Stimulated activated naive B cell treated with anti-CD40 and anti-IgM and Interleukin-4, amounts not matched to agents 10 μg/mL and 1 μg/mL and 100 μg/mL, for 72 hours (primary cell): ENCODE data around the gene PAQR4.

Experiments
- ATAC-seq, 2 donors: fragments of 150-1000 bp; cut with Tn5 transposase; replicated peaks; 2 replicates each; pipeline ENCODE4 v1.10.0; 2021; ENCODE audit warnings: moderate library complexity in 1 of 2
- DNase-seq: peaks from one replicate; pipeline ENCODE4 v3.0.0; 2021
- H3K27ac Mint-ChIP-seq: one replicate; pipeline ENCODE4 v1.8.0; 2022; ENCODE audit warnings: mild to moderate bottlenecking, mixed read lengths
- H3K27me3 Mint-ChIP-seq, 2 donors: one replicate each; pipeline ENCODE4 v1.8.0; 2022; ENCODE audit warnings: mixed read lengths in 2 of 2
- H3K36me3 Mint-ChIP-seq, 2 donors: one replicate each; pipeline ENCODE4 v1.8.0; 2022; ENCODE audit warnings: mixed read lengths in 2 of 2, mild to moderate bottlenecking in 1 of 2
- H3K4me1 Mint-ChIP-seq, 2 donors: one replicate each; pipeline ENCODE4 v1.8.0; 2022; ENCODE audit warnings: mixed read lengths in 2 of 2, mild to moderate bottlenecking in 1 of 2
- H3K4me3 Mint-ChIP-seq, 2 donors: one replicate each; pipeline ENCODE4 v1.8.0; 2022; ENCODE audit warnings: mild to moderate bottlenecking in 2 of 2, mixed read lengths in 2 of 2, moderate library complexity in 1 of 2
- H3K9me3 Mint-ChIP-seq, 2 donors: one replicate each; pipeline ENCODE4 v1.8.0; 2022; ENCODE audit warnings: mixed read lengths in 2 of 2, mild to moderate bottlenecking in 1 of 2

PAQR4 gene

DNA sequence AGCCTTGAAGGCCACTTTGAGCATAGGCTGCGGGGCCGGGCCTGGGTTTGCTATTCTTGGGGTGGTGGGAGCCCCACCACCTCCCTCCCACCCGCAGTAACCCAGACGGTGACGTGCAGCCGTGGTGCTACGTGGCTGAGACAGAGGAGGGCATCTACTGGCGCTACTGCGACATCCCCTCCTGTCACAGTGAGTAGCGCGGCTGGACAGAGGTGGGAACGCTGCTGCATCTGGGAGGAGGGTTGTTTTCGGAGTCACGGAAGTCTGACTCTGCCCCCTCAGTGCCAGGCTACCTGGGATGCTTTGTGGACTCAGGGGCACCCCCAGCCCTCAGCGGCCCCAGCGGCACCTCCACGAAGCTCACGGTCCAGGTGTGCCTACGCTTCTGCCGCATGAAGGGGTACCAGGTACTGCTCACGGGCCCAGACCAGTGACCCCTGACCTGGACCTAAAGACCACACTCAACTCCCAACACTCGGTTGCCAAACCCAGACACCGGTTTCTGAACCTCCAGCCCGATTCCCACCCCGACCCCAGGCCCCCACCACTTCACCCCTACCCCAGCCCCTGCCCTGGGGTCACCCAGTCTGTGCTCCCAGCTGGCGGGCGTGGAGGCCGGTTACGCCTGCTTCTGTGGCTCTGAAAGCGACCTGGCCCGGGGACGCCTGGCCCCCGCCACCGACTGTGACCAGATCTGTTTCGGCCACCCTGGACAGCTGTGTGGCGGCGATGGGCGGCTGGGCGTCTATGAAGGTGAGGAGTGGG is 2.9 kb upstream of the PAQR4 start:
- Mint-ChIP-seq H3K4me3 (no peak overlapping the region), H3K27me3 (peaks cover 18 to 34% of the 10 kb centered on the region in 2 donors), H3K9me3 (no peaks in the 10 kb centered on the region), H3K27ac (no peak overlapping the region), H3K4me1 (peaks cover 33 to 65% of the 10 kb centered on the region in 2 donors), H3K36me3 (peaks cover 1 to 5% of the 10 kb centered on the region in 2 donors)
- DNase-seq (no peak), ATAC-seq (no peak)

DNA sequence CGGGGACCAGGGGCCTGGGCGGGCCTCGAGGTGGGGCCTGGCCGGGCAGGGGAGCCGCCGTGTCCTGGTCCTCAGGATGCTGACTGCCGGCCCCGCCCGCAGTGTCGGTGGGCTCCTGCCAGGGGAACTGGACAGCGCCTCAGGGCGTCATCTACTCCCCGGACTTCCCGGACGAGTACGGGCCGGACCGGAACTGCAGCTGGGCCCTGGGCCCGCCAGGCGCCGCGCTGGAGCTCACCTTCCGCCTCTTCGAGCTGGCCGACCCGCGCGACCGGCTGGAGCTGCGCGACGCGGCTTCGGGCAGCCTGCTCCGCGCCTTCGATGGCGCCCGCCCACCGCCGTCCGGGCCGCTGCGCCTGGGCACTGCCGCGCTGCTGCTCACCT is 2.3 kb upstream of the PAQR4 start:
- DNase-seq (no peak), ATAC-seq (no peak)
- Mint-ChIP-seq H3K27me3 (peaks cover 17 to 34% of the 10 kb centered on the region in 2 donors), H3K4me3 (no peak overlapping the region), H3K9me3 (no peaks in the 10 kb centered on the region), H3K4me1 (peaks cover 31 to 64% of the 10 kb centered on the region in 2 donors), H3K36me3 (peaks cover 3 to 6% of the 10 kb centered on the region in 2 donors), H3K27ac (no peak overlapping the region)

DNA sequence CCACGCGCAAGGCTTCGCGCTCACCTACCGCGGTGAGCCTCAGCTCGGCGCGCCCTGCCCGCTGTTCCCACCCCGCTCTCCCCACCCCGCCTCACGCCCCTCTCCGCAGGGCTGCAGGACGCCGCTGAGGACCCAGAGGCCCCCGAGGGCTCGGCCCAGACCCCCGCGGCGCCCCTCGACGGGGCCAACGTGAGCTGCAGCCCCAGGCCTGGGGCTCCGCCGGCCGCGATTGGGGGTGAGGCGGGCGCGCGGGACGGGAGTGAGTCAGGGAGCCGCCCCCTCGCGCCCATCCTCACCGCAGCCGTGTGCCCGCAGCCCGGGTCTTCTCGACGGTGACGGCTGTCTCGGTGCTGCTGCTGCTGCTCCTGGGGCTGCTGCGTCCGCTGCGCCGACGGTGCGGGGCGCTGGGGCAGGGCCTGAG is 1.9 kb upstream of the PAQR4 start:
- no peak for DNase-seq
- no peak overlapping the region for H3K4me3 Mint-ChIP-seq
- no peak overlapping the region for H3K27ac Mint-ChIP-seq
- H3K9me3 Mint-ChIP-seq: no peaks in the 10 kb centered on the region
- H3K36me3 Mint-ChIP-seq: peaks cover 5 to 10% of the 10 kb centered on the region in 2 donors
- peaks cover 29 to 60% of the 10 kb centered on the region in 2 donors for H3K4me1 Mint-ChIP-seq
- H3K27me3 Mint-ChIP-seq: peaks cover 20 to 34% of the 10 kb centered on the region in 2 donors
- no peak for ATAC-seq

DNA sequence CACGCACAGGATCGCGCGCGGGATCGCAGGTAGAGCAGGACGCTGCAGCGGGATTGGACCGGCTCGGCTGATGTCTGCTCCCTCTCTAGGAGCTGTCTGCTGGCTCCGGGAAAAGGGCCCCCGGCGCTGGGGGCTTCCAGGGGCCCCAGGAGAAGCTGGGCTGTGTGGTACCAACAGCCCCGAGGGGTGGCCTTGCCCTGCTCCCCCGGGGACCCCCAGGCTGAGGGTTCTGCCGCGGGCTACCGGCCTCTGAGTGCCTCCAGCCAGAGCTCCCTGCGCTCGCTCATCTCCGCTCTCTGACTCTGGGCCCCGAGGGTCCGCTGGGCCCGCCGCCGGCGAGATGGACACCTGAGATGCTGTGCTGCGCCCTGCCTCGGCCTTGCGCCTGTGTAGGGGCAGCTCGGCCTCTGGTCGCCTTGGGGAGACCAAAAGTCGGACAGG is 1.4 kb upstream of the PAQR4 start:
- Mint-ChIP-seq H3K27me3 (peaks cover 24 to 34% of the 10 kb centered on the region in 2 donors), H3K4me3 (peak overlapping the region; percentile 29 to 88), H3K9me3 (no peaks in the 10 kb centered on the region), H3K4me1 (peaks cover 29 to 55% of the 10 kb centered on the region in 2 donors), H3K36me3 (peaks cover 5 to 15% of the 10 kb centered on the region in 2 donors), H3K27ac (no peak overlapping the region)
- no peak for ATAC-seq
- no peak for DNase-seq

DNA sequence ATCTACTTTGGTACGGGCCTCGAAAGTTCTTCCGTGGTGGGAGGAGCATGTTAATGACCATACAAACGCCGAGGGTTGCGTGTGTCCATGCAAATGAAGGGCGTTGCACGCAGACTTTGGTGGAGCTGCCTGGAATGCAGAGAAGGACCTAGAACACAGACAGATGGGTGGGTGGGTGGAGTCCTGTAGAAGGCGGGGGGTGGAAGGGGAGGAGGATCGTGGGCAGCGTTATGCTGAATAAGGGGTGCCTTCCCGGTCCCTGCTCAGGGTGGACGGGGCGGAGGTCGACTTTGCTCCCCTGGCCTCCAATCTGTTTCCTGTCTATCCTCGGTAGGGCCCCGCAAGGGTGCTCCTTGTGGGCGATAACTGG is 795 bp upstream of the PAQR4 start:
- Mint-ChIP-seq H3K4me3 (peak overlapping the region; percentile 80 to 88), H3K27me3 (peaks cover 25 to 34% of the 10 kb centered on the region in 2 donors), H3K36me3 (peaks cover 5 to 17% of the 10 kb centered on the region in 2 donors), H3K4me1 (peaks cover 27 to 50% of the 10 kb centered on the region in 2 donors), H3K9me3 (no peaks in the 10 kb centered on the region), H3K27ac (peak overlapping the region; percentile 47)
- ATAC-seq (no peak), DNase-seq (no peak)

DNA sequence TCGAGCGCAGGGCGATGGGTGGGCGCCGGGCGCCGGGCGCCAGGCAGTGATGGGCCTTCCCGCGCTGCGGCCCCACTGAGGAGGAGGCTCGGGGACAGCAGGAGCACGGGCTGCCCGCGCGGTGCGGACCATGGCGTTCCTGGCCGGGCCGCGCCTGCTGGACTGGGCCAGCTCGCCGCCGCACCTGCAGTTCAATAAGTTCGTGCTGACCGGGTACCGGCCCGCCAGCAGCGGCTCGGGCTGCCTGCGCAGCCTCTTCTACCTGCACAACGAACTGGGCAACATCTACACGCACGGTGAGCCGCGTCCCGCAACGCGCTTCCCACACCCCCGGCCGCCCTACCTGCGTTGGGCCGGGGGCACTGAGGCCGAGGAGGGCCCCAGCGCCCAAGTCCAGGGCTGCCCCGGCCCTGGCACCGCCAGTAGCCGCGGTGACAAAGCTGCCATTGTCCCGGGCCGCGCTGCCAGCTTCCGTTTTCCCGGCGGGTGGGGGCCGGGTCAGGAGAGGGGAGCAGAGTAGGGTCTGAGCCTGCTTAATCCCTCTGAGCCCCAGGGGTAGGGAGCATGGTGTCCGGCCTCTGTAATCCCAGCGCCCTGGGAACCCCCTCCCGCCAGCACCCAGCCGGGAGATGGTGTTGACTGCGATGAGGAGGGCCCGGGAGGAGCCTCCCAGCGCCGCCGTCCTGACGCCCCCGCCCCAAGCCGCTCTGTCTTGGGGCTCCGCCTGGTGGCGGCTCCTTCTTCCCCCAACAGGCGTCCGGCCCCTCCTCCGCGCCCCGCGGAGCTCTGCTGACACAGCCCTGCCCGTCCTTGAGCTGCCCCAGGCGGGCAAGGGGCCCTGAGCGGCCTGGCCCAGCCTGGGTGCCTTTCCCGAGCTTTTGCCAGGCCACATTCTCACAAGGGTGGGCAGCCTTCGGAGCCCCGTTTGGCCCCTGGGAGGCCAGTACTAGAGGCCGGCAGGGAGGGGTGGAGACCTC is 685 bp downstream of the PAQR4 start:
- Mint-ChIP-seq H3K27me3 (peaks cover 24 to 25% of the 10 kb centered on the region in 2 donors), H3K4me3 (peak overlapping the region; percentile 73 to 88), H3K27ac (no peak overlapping the region), H3K4me1 (peaks cover 19 to 35% of the 10 kb centered on the region in 2 donors), H3K36me3 (peaks cover 5 to 17% of the 10 kb centered on the region in 2 donors), H3K9me3 (no peaks in the 10 kb centered on the region)
- peak; percentile 53 for DNase-seq
- ATAC-seq: peak; percentile 55 to 56

DNA sequence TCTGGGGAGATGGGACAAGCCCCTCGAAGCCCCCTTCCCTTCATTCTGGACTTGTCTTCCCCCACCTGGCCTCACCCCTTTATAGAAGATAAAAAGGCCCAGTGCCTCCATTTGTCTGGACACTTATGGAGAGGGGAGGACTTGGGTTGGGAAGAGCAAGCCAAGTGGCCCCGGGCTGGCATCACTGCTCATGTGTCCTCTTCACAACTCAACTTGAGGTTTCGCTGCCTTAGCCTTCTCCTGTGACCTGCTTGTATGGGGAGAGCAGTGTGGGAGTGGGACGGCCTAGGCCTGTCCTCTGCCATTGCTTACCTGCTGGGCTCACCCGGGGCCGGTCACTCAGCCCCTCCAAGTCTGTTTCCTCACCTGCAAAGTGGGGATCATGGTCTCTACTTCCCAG is 1.4 kb downstream of the PAQR4 start:
- ATAC-seq (no peak), DNase-seq (no peak)
- Mint-ChIP-seq H3K4me3 (peak overlapping the region; percentile 73 to 88), H3K27me3 (peaks cover 24 to 25% of the 10 kb centered on the region in 2 donors), H3K36me3 (peaks cover 5 to 17% of the 10 kb centered on the region in 2 donors), H3K9me3 (no peaks in the 10 kb centered on the region), H3K4me1 (peaks cover 16 to 27% of the 10 kb centered on the region in 2 donors), H3K27ac (no peak overlapping the region)

DNA sequence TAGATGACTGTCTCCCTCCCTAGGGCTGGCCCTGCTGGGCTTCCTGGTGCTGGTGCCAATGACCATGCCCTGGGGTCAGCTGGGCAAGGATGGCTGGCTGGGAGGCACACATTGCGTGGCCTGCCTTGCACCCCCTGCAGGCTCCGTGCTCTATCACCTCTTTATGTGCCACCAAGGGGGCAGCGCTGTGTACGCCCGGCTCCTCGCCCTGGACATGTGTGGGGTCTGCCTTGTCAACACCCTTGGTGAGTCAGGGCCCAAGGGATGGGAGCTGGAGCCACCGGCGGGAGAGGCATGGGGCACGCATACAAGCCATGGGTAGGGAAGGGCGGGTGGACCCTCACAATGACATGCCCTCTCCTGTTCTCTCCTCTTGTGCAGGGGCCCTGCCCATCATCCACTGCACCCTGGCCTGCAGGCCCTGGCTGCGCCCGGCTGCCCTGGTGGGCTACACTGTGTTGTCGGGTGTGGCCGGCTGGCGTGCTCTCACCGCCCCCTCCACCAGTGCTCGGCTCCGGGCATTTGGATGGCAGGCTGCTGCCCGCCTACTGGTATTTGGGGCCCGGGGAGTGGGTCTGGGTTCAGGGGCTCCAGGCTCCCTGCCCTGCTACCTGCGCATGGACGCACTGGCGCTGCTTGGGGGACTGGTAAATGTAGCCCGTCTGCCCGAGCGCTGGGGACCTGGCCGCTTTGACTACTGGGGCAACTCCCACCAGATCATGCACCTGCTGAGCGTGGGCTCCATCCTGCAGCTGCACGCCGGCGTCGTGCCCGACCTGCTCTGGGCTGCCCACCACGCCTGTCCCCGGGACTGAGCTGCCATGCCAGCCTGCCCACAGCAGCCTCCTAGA is 2.2 kb downstream of the PAQR4 start:
- ATAC-seq (no peak), DNase-seq (no peak)
- Mint-ChIP-seq H3K27ac (peak overlapping the region; percentile 59), H3K4me1 (peaks cover 16 to 27% of the 10 kb centered on the region in 2 donors), H3K27me3 (peaks cover 24 to 25% of the 10 kb centered on the region in 2 donors), H3K9me3 (no peaks in the 10 kb centered on the region), H3K36me3 (peaks cover 5 to 17% of the 10 kb centered on the region in 2 donors), H3K4me3 (peak overlapping the region; percentile 73 to 88)

DNA sequence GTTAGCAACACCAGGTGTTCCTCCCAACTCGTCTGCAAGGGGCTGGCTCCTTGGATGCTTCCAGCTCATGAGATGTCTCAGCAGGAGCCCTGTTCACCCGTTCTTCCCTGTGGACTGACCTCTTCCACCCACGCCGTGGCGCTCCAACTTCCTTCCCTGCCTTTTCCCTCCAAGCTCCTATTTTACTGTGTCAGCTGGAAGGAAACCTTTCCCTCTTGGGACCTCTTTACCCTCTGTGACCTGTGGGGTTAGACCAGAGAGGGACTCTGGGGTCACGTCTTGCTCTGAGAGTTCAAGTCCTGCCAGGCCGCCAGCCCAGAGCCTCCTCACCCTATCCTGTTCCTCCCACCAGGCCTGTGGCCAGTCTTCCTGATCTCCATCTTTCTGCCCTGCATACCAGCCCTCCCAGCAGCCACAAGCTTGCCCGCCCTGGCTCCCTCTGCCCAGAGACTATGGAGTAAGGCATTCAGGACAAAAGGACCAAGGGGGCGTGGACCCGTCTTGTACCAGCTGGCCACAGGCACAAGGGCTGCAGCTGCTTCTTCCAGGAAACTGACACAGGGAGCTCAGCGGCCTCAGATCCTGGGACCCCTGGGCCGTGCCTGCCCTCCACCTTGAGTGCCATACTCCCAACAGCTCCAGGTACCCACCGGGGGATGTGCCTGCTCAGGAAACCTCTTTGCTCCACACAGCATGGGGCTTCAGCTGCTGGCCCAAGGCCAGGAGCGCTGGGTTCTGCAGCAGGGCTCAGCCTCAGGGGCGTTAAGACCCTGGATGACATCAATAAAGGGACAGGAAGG is 3.0 kb downstream of the PAQR4 start:
- Mint-ChIP-seq H3K36me3 (peaks cover 6 to 17% of the 10 kb centered on the region in 2 donors), H3K27me3 (peaks cover 24 to 25% of the 10 kb centered on the region in 2 donors), H3K4me3 (peak overlapping the region in 1 of 2 donors; percentile 3), H3K9me3 (no peaks in the 10 kb centered on the region), H3K4me1 (peaks cover 16 to 27% of the 10 kb centered on the region in 2 donors), H3K27ac (peak overlapping the region; percentile 75)
- no peak for ATAC-seq
- no peak for DNase-seq

DNA sequence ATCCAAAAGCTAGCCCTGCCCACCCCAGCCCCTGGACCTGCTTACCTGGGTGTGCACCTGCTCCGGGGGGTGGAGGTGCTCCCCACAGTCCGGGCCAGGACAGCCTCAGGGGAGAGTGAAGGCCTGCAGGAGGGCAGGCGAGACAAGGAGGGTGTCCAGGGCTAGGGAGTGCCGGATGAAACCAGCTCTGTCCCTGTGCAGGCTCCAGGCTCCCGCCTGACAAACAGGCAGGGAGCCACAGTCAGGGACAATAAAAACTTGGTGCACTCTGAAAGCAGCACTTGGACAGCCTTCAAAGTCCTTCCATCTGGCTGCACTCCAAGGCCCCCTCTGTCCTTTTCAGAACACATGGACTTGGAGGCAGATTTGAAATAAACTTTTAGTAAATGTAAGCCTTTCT is 3.9 kb downstream of the PAQR4 start:
- Mint-ChIP-seq H3K27ac (no peak overlapping the region), H3K36me3 (peaks cover 6 to 17% of the 10 kb centered on the region in 2 donors), H3K9me3 (no peaks in the 10 kb centered on the region), H3K27me3 (peaks cover 16 to 21% of the 10 kb centered on the region in 2 donors), H3K4me3 (no peak overlapping the region), H3K4me1 (peaks cover 13 to 22% of the 10 kb centered on the region in 2 donors)
- no peak for DNase-seq
- ATAC-seq: no peak

DNA sequence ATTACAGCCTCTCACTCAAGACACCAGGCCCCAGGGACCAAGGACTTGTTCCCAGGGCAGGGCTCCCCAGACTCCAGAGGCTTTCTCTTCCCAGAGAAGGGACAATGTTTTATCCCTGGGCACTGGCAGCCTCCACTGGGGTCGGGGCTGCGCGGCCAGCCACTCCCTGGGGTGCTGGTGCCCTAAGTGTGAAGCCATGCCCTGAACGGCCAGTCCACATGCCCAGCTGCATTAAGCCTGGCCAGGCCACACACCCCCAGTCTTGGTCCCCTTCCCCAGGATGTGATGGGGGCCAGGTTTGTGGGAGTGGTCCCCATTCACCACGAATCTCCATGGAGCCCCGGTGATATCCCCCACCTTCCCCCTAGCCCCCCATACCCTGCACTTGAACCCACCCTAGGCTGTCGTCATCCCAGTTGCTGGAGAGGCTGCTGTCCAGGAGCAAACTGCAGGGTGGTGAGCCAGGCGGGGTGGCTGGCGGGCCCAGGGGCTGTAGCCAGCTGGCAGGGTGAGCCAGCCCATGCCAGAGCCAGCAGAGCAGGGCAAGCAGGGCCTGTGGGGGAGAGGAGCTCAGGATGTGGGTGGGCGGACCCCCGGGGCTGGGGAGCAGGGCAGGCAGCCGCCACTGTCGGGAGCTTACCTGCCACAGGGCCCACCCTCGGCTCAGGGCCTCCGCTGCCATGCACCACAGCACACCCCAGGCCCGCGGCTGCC is 4.6 kb downstream of the PAQR4 start:
- DNase-seq (no peak), ATAC-seq (no peak)
- Mint-ChIP-seq H3K4me1 (peaks cover 7 to 16% of the 10 kb centered on the region in 2 donors), H3K9me3 (no peaks in the 10 kb centered on the region), H3K4me3 (no peak overlapping the region), H3K27ac (no peak overlapping the region), H3K27me3 (peaks cover 11 to 18% of the 10 kb centered on the region in 2 donors), H3K36me3 (peaks cover 6 to 17% of the 10 kb centered on the region in 2 donors)

DNA sequence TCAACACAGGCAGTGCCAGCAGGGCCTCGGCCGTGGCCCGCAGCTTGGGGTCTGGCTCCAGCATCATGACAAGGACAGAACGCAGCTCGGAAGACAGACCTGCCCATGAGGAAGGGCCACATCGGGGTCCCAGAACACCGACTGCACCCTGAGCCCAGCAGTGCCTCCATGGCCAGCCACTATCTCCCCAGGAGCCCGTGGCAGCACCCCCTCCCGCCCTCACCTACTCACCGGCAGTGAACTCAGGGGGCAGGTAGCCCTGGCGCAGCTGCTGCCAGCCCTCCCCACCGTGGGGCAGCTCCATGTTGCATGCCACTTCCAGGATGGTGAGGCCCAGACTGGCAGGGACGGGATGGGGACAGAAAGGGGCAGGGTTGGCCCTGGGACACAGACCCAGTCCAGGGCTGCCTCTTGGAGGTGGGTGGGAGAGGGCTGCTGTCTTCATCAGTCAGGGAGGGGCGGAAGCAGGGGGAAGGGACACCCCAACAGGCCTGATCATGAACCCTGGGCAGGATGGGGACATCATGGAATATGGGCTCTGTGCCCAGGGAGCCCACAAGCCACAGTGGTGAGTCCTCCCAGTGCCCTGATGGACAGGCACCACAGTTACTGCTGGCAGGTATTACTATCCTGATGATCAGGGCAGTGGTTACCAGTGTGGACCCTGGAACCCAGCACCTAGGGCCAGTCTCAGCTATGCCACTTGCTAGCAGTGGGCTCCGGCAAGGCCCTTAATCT is 5.3 kb downstream of the PAQR4 start:
- ATAC-seq (no peak), DNase-seq (no peak)
- Mint-ChIP-seq H3K4me3 (no peak overlapping the region), H3K4me1 (peaks cover 7 to 17% of the 10 kb centered on the region in 2 donors), H3K27me3 (peaks cover 13 to 18% of the 10 kb centered on the region in 2 donors), H3K27ac (no peak overlapping the region), H3K9me3 (no peaks in the 10 kb centered on the region), H3K36me3 (peaks cover 8 to 17% of the 10 kb centered on the region in 2 donors)
